Measurements from ENCODE around the gene SNAPC2.

DNA sequence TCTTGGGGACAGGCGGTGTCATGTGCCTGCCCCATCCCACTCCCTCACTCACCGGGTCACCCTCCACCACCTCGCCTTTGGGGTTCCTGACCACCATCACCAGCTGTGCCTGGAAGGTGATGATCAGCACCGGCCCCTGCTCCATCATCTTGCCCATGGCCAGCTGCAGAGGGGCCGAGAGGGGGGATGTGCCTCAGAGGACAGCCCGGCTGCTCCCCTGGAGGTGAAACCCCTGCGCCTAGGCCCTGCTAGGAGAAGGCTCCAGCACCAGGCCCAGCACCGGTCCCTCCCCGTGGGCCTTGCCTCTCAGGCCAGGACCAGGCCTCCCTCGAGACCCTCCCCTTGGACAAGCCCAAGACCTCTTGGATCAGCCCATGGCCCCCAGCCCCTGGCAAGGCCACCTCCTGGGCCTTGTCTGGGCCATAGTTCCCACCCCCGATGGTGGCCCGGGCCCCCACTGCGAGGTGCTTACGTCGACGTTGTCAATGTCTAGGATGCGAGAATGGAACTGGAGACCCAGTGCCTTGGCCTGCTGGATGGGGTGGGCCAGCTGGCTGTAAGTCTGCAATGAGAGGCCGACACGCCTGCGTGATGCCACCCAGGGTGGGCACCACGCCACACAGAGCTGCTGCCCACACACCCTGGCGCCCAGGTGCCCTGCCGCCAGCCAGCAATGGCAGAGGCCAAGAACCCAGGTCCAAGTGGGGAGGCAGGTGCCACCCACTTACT, 7.6 kb downstream of the SNAPC2 start:
- TF ChIP-seq POLR2AphosphoS5 (IDR thresholded peaks at IDR 0.05; ENCODE audit: low read depth, low read length): no peak; the same call in 1 of the 2 replicates
- no peak for TF ChIP-seq REST (IDR thresholded peaks at IDR 0.05; ENCODE audit: insufficient read depth in 1 of 2, low read depth in 2 of 2, low read length in 2 of 2)

Data from PFSK-1 (cell line).